Activated naive CD8-positive, alpha-beta T cell treated with anti-CD3 and anti-CD28 coated beads, Interleukin-2, amount 50 U/mL, for 16 hours (primary cell): Measurements from ENCODE around the gene COPZ1.
A peak's percentile ranks its signal among the peaks of the same experiment; 100 is the strongest.
"Not testable (repeated sequence)": the region's sequence is repeated elsewhere in the genome, so short reads cannot be mapped to it uniquely, and the experiment has no call there.

Experiments
- DNase-seq: peaks from one replicate; pipeline ENCODE4 v3.0.0-alpha.2; 2020; ENCODE audit warnings: low read depth, low spot score

Gene COPZ1

DNA sequence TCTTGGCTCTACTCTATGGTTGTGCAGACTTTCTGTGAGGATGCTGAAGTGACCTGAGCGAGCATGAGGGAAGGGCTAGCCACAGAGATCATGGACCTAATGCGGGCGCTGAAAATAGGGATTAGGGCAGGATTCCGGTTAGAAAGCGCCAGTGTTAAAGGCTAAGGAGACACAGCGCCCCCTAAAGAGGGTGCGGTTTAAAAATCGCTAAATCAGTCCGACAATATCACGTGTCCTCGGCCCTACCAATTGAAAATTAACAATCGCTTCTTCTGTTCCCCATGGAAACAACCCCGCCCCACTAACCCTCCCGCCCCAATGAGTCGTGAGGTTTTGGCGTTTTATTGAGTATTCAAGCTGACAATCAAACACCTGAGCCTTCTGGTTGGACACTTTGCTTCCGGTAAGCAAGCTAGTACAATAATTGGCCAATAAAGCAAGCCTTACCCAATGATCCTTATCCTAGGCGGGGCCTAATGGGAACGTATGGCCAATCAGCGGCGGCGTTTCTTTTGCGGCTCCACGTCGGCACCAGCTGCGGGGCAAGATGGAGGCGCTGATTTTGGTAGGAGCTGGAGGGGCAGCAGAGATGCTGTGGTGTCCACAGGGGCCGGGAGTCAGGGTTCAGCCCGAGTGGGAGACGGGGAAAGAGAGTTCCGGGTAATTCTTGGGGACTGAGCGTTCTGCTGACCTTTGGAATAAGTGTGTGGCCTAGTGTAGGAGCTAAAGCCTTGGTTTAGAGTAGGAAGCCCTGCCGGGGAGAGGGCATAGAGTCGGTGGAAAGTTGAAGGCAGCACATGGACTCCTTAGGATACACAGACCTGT is at the start of gene COPZ1:
Gene COPZ1, plus strand, starts transcription at position 515 of the 825 bp plus-strand sequence. Its CDS starts 33 bp downstream, at position 548.
- DNase-seq = peak; percentile 86

DNA sequence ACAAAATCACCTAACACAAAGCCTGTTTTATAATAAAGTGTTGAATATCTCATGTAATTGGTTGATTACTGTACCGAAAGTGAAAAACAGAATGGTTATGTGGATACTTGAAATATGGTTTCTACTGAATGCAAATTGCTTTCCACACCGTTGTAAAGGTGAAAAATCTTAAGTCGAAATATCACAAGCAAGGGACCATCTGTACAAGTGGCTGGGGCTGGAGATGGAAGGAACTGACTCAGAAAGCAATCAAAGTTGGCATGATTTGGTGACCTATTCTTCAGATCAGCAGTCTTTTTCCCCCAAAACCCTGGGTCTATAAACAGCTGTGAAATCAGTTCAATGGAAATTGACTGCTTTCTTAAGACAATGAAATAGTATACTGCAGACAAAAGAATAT is 48.6 kb upstream of the COPZ1 start:
- DNase-seq = no peak

GRCh38 chr12:54277823-54278276 is 47.1 kb upstream of the COPZ1 start:
- DNase-seq = no peak

DNA sequence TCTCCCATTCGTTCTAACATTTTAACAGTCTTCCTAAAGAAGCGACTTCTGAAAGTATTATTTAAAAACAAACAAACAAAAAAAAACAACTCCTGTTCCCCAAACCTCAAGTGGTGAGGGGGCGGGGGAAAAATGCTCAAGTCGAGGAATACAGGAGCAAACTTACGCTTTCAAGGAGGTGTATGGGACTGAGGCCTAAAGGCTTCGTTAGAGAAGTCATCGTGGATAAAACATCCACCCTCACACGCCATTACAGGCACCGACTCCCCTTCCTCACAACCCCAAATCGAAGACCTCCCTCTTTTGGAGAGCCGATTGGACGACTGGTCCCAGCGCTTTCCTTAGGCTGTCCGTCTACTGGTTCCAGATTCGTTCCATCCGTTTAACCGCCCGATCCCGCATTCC is 45.7 kb upstream of the COPZ1 start:
- DNase-seq = no peak

GRCh38 chr12:54279632-54280467 is 45.1 kb upstream of the COPZ1 start, which contains the start of gene CBX5:
Gene CBX5, minus strand, starts transcription at chr12:54280122. Its CDS starts 22,472 bp downstream, at chr12:54257650.
- DNase-seq = peak; percentile 98

DNA sequence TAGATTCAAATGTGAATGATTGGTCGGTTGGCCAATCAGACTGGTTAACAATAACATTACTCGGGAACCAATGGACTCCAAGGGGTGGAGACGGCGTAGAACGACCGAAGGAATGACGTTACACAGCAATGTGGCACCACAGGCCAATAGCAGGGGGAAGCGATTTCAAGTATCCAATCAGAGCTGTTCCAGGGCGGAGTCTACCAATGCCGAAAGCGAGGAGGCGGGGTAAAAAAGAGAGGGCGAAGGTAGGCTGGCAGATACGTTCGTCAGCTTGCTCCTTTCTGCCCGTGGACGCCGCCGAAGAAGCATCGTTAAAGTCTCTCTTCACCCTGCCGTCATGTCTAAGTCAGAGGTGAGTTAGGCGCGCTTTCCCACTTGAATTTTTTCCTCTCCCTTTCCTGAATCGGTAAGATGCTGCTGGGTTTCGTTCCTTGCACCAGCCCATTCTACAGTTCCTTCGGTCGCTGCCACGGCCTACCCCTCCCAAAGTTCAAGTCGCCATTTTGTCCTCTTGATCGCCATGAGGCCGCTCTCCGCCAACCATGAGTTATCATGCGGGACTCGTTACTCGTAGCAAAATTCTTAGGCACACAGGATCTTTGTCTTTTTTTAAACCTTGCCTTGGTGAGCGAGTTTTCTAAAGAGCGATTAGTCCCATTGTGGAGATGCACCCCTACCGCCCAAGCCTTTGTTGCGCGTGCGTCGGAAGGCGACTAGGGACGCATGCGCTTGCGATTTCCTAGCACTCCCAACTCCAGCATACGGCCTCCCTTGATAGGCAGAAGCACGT is 44.3 kb upstream of the COPZ1 start, which contains the start of gene HNRNPA1:
Gene HNRNPA1, plus strand, starts transcription at position 259 of the 793 bp plus-strand sequence. Its CDS starts 82 bp downstream, at position 341.
- peak; percentile 90 for DNase-seq

- DNase-seq = not testable (repeated sequence)
These were observed 43.7 kb upstream of the COPZ1 start for GRCh38 chr12:54281261-54281638.

- DNase-seq = not testable (repeated sequence)
These were observed 43.2 kb upstream of the COPZ1 start for GRCh38 chr12:54281694-54282093.

DNA sequence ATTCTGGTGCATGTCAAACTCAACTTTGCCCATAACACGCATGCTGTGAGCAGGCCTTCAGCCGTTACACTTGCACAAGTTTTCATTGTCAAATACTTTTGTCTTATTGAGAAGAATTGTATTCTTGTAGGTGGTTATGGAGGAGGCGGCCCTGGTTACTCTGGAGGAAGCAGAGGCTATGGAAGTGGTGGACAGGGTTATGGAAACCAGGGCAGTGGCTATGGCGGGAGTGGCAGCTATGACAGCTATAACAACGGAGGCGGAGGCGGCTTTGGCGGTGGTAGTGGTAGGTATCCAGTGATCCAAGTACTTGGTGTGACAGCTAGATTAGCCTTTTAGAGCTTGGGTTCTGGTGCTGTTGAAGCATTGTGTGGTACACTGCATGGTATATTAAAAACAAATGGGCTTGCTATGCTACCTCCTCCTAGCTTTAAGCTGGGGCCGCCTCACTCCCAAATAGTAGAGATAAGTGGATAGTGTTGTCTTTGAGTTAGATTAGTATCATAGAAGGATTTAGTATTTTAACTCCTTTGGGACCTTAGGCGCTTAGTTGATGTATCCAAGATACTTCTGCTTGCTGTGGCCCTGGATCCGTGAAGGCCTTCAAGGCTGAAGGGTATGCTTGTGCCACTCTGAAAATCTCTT is 41.9 kb upstream of the COPZ1 start:
- DNase-seq = no peak

DNA sequence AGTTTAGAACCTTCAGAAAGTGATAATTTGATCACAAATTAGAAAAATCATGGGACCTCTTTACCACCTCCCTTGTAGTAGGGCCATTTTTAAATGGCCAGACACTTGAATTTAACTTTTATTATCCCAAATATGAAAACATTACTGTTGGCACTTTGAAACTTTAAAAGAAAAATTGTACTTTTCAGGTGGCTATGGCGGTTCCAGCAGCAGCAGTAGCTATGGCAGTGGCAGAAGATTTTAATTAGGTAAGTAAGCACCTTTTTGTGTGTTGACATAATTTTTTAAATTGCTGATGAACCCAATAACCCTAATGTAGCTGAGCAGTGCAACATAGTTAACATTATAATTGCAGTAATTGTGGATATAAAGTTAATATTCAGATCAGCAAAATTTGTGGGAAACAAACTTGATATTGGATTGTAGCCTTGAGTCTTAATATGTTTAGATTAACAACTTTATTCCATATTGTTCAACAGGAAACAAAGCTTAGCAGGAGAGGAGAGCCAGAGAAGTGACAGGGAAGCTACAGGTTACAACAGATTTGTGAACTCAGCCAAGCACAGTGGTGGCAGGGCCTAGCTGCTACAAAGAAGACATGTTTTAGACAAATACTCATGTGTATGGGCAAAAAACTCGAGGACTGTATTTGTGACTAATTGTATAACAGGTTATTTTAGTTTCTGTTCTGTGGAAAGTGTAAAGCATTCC is 40.7 kb upstream of the COPZ1 start:
- not testable (repeated sequence) for DNase-seq

GRCh38 chr12:54285150-54286041 is 39.5 kb upstream of the COPZ1 start:
- DNase-seq = no peak

DNA sequence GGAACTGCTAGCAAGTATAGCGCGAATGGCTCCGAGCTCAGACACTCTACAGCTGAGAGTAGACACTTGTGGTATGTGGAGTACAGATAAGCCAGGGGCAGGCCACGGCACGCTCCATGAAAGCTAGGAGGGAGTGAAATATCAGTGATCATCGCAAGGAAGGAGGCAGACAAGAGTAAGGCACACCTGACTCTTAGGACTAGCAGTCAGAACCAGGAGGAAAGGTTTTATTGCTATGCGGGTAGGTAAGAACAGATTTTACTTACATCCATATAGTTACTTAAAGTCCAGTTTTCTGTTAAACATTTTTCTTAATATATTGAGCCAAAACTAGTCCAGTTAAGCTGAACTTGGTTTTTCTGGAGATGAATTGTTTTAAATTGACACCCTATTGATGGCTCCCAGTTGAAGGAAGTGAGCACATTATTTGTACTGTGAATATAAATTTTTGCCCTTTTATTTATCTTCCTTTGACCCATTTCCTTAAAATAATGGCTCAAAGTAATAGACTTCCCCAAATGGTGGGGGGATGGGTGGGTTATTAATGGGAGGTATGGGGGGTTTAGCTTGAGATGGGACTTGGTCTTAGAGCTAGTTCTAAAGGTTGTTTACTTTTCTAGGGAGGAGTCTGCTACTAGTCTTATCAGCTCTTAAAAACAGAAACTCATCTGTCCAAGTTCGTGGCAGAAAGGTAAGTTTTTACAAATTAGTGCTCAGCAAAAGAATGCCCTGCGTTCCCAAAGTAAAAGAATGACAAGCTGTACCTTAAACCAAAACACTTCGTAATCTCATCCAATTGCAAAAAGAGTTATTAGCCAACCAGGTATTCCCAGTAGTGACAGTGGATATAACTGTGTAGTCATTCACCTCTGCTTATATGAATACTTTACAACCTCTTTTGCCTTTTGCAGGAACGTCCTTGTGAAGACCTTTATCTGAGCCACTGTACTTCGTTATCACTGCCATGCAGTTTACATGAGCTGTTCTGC is 38.6 kb upstream of the COPZ1 start:
- no peak for DNase-seq

GRCh38 chr12:54287261-54288157 is 37.4 kb upstream of the COPZ1 start:
- DNase-seq = no peak

- DNase-seq = no peak
These were observed 32.6 kb upstream of the COPZ1 start for GRCh38 chr12:54292083-54292930.

DNA sequence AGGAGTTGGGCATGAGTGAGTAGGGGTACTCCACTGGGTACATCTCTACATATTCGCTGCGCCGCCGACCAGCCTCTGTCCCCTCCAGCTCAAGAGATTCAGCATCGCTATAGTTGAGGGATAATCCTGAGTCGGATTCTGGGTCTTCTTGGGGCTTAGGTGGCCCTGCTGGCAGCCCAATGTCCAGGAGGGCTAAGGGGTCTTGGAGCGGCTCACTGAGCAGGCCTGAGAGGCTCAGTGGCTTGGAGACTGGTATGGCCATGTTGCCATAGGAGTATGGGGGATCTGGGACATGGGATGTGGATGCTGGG is 32.0 kb upstream of the COPZ1 start:
- no peak for DNase-seq
